Adrenal gland (tissue), 19 donors: ENCODE results near the gene RNF217. TPM values are rescaled to one million over a fixed set of nuclear protein-coding genes. Genes with fewer than 3 reads are reported as not detected.
"Not testable (repeated sequence)": the region's sequence is repeated elsewhere in the genome, so short reads cannot be mapped to it uniquely, and the experiment has no call there.

ENCODE experiments used
- DNase-seq, 7 donors: peaks; one replicate each; pipeline ENCODE4 v3.0.0-alpha.2; 2019 to 2020
- H3K27ac ChIP-seq, 5 donors: fragments of 200-600 bp; sonication (generic) in 4 of 5; 1 replicate in 3 of 5; 2 replicates in 2 of 5; pipeline versions ENCODE4 v1.5.1 to v1.8.0; 2016 to 2020; ENCODE audit warnings: mild to moderate bottlenecking in 1 of 5
- H3K27me3 ChIP-seq: fragments of 200-600 bp; 2 replicates; pipeline ENCODE4 v1.8.0; 2021
- H3K36me3 ChIP-seq, 2 donors: fragments of 200-600 bp; replicated peaks in 1 of 2; 1 replicate in 1 of 2; 2 replicates in 1 of 2; pipeline versions ENCODE4 v1.5.1 to v1.8.0; 2018 to 2022
- H3K4me1 ChIP-seq, 2 donors: fragments of 200-600 bp; replicated peaks in 1 of 2; 1 replicate in 1 of 2; 2 replicates in 1 of 2; pipeline versions ENCODE4 v1.5.1 to v1.8.0; 2018 to 2021
- H3K4me3 ChIP-seq, 4 donors: fragments of 200-600 bp; sonication (generic) in 3 of 4; one replicate each; pipeline ENCODE4 v1.5.1; 2016 to 2018
- H3K9me3 ChIP-seq, 3 donors: fragments of 200-600 bp; sonication (generic) in 1 of 3; replicated peaks in 1 of 3; 1 replicate in 2 of 3; 2 replicates in 1 of 3; pipeline versions ENCODE4 v1.5.1 to v1.8.0; 2016 to 2021
- CTCF ChIP-seq, 6 experiments: fragments of 450-650 bp in 4 of 6; fragments of 200-600 bp in 2 of 6; sonication (generic) in 1 of 6; IDR thresholded peaks; 1 replicate in 5 of 6; 2 replicates in 1 of 6; pipeline versions ENCODE4 v1.5.1 to v1.8.0; 2016 to 2021; ENCODE audit warnings: antibody characterized with exemption in 6 of 6, mild to moderate bottlenecking in 2 of 6, moderate library complexity in 1 of 6
- POLR2A ChIP-seq, 2 donors: fragments of 450-650 bp; IDR thresholded peaks; one replicate each; pipeline ENCODE4 v1.6.1; 2017; ENCODE audit warnings: antibody characterized with exemption in 2 of 2, mild to moderate bottlenecking in 2 of 2, moderate library complexity in 1 of 2
- WGBS, 4 donors: extraction: QIAGEN DNeasy Blood & Tissue Kit in 2 of 4; methylation state at CpG; one replicate each; pipeline versions ENCODE4 v1.1.5 to v1.1.7; 2013 to 2017; 5-methylcytosine and 5-hydroxymethylcytosine counted together
- intact Hi-C, 2 donors: fragments of 100-400 bp; cut with DNase I; formaldehyde crosslinking; loops; one replicate each; pipeline versions ENCODE4 v1.14.1 to v1.15.0; 2022 to 2023
- long read RNA-seq, 10 donors: library from polyadenylated mRNA in 3 of 10; unstranded in 2 of 10; stranded (forward) in 1 of 10; transcript quantifications; one replicate each; pipeline ENCODE4 v2.0.0 and lab custom pipeline, GENCODE V29; 2021 to 2026
- polyA plus RNA-seq, 3 donors: library from polyadenylated mRNA; stranded (reverse); fragments of 200-250 nt in 2 of 3; fragments of 350-450 nt in 1 of 3; fragmentation: Illumina TruSeq in 1 of 3; extraction: RNeasy Lipid Tissue Mini Kit (QIAGEN cat#74804) in 1 of 3; gene quantifications; one replicate each; pipeline ENCODE4 v1.2.3, GENCODE V29; 2013 to 2014
- total RNA-seq, 9 donors: library from RNA; depleted of rRNA in 4 of 9; stranded (reverse); fragments of >200 nt in 4 of 9; fragments of 120-200 nt in 1 of 9; fragmentation: NEBNext Ultra II Directional in 1 of 9; extraction: Animal tissue kit (Norgen Biotek cat#: 25700) in 1 of 9; gene quantifications; one replicate each; pipeline versions ENCODE4 v1.1.0 to v1.2.4, GENCODE V29; 2013 to 2023
- donor health status: healthy with polysubstance abuse.
- donor health status: Bipolar disorder and iron deficiency.
- donor health status: DM: yes; HTN: yes; CAD: no.
- donor health status: DM: no; HTN: no; CAD: no.
- donor health status: DM: no; HTN: no; CAD: no.
- donor health status: DM: yes; HTN: yes; CAD: no.

The RNF217 gene, protein sequence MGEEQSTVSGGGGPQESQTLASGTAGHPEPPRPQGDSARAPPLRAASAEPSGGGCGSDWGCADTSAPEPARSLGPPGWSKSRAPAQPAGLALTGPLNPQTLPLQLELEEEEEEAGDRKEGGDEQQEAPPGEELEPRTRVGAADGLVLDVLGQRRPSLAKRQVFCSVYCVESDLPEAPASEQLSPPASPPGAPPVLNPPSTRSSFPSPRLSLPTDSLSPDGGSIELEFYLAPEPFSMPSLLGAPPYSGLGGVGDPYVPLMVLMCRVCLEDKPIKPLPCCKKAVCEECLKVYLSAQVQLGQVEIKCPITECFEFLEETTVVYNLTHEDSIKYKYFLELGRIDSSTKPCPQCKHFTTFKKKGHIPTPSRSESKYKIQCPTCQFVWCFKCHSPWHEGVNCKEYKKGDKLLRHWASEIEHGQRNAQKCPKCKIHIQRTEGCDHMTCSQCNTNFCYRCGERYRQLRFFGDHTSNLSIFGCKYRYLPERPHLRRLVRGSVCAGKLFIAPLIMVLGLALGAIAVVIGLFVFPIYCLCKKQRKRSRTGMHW
- 10 to 100 TPM in 6 of 9 donors, 1 to 10 TPM in 3; 4.6 to 23.0 (median 15.0) TPM for total RNA-seq
- 1 to 10 TPM; 5.6 to 10.0 (median 7.1) TPM for polyA plus RNA-seq
- long read RNA-seq, donor 1, result 0 reads
- long read RNA-seq, donor 2, result 0 reads
- long read RNA-seq, donor 3, result 0 reads
- long read RNA-seq, donor 4, partial matches to known transcripts, result 0 of 1 reads
- long read RNA-seq, donor 4, other reads (novel, unspliced or antisense), result 1 of 1 reads
- long read RNA-seq, donor 5, full-length matches to known transcripts, result 2 of 7 reads
- long read RNA-seq, donor 5, partial matches to known transcripts, result 0 of 7 reads
- long read RNA-seq, donor 5, other reads (novel, unspliced or antisense), result 5 of 7 reads
- long read RNA-seq, donor 6, partial matches to known transcripts, result 0 of 1 reads
- long read RNA-seq, donor 6, other reads (novel, unspliced or antisense), result 1 of 1 reads
- long read RNA-seq, donor 7, result 0 reads
- long read RNA-seq, donor 8, full-length matches to known transcripts, result 1 of 1 reads
- long read RNA-seq, donor 8, partial matches to known transcripts, result 0 of 1 reads
- long read RNA-seq, donor 8, other reads (novel, unspliced or antisense), result 0 of 1 reads
- long read RNA-seq, donor 9, result 0 reads
- long read RNA-seq, donor 10, full-length matches to known transcripts, result 2 of 2 reads
- long read RNA-seq, donor 10, partial matches to known transcripts, result 0 of 2 reads
- long read RNA-seq, donor 10, other reads (novel, unspliced or antisense), result 0 of 2 reads

- intact Hi-C loops, result loop anchor here in 1 of 2 donors (10.0 kb wide), 1 partner anchor 153 kb away; no protein-coding TSS in a partner anchor
- peak; percentile 54 to 83 (median 72) for DNase-seq
- whole genome bisulfite sequencing, 4 donors, result 0 to 5% (median 1%) methylated on average over 6 to 101 of the region's 101 CpGs
Observed at GRCh38 chr6:124961777-124962638, at the start of gene RNF217. Gene RNF217, plus strand, starts transcription at chr6:124962437. Its CDS starts 108 bp downstream, at chr6:124962545.

GRCh38 chr6:124913056-124913455 is 49.2 kb upstream of the RNF217 start:
- DNase-seq, result no peak
- no peaks in the 10 kb centered on the region for H3K27me3 ChIP-seq
- TF ChIP-seq CTCF (IDR thresholded peaks at IDR 0.05), result no peak
- TF ChIP-seq POLR2A (IDR thresholded peaks at IDR 0.05), result no peak
- intact Hi-C loops, result no loop called here
- H3K4me3 ChIP-seq, result no peak overlapping the region
- H3K27ac ChIP-seq, result no peak overlapping the region
- no peaks in the 10 kb centered on the region for H3K36me3 ChIP-seq
- H3K9me3 ChIP-seq, result peaks cover 0 to 7% (median 0%) of the 10 kb centered on the region in 3 donors
- no peaks in the 10 kb centered on the region for H3K4me1 ChIP-seq
- 93 to 96% (median 95%) methylated on average over 1 of the region's 1 CpG for WGBS, 4 donors

More at GRCh38 chr6:124961777-124962638, at the start of gene RNF217:
- peaks cover 16 to 33% of the 10 kb centered on the region in 2 donors for H3K4me1 ChIP-seq
- H3K27me3 ChIP-seq, result no peaks in the 10 kb centered on the region
- TF ChIP-seq POLR2A (IDR thresholded peaks at IDR 0.05) (peak; percentile 7 to 53), CTCF (IDR thresholded peaks at IDR 0.05) (peak in 2 of 6 experiments; percentile 14 to 24)
- peak within 1 kb of the TSS; percentile 69 to 96 (median 92) for H3K27ac ChIP-seq
- H3K36me3 ChIP-seq, result no peaks in the 10 kb centered on the region
- peak within 1 kb of the TSS; percentile 42 to 96 (median 61) for H3K4me3 ChIP-seq
- no peaks in the 10 kb centered on the region for H3K9me3 ChIP-seq

GRCh38 chr6:124917769-124918168 is 44.5 kb upstream of the RNF217 start:
- 89 to 93% (median 92%) methylated on average over 1 of the region's 1 CpG for WGBS, 4 donors
- intact Hi-C loops, result no loop called here
- TF ChIP-seq CTCF (IDR thresholded peaks at IDR 0.05), result no peak
- no peak for TF ChIP-seq POLR2A (IDR thresholded peaks at IDR 0.05)
- Histone ChIP-seq H3K9me3 (no peaks in the 10 kb centered on the region), H3K36me3 (no peaks in the 10 kb centered on the region), H3K27ac (no peak overlapping the region), H3K4me1 (no peaks in the 10 kb centered on the region), H3K27me3 (no peaks in the 10 kb centered on the region), H3K4me3 (no peak overlapping the region)
- DNase-seq, result no peak

DNA sequence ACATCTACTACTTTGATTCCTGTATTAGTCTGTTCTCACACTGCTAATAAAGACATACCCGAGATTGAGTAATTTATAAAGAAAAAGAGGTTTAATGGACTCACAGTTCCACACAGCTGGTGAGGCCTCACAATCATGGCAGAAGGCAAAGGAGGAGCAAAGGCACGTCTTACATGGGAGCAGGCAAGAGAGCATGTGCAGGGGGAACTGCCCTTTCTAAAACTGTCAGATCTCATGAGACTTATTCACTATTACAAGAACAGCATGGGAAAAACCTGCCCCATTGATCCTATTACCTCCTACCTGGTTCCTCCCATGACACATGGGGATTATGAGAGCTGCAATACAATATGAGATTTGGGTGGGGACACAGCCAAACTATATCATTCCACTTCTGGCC is 42.5 kb upstream of the RNF217 start:
- H3K4me3 ChIP-seq, H3K27ac ChIP-seq, DNase-seq, H3K9me3 ChIP-seq, intact Hi-C loops, H3K36me3 ChIP-seq, H3K4me1 ChIP-seq, H3K27me3 ChIP-seq: not testable (repeated sequence)
- WGBS, 4 donors, result 78 to 93% (median 81%) methylated on average over 2 of the region's 2 CpGs
